Thymus (tissue), 11 donors: ENCODE data around the gene CNTN1. TPM values are rescaled to one million over a fixed set of nuclear protein-coding genes. Genes with fewer than 3 reads are reported as not detected.

Experiments
- DNase-seq, 9 donors: peaks; one replicate each; pipeline ENCODE4 v3.0.0-alpha.2; 2013; ENCODE audit warnings: low spot score in 9 of 9, low read depth in 6 of 9, missing footprints in 1 of 9
- H3K27ac ChIP-seq, 2 donors: one replicate each; pipeline ENCODE4 v1.5.1; 2013; ENCODE audit warnings: control low read depth in 1 of 2, low read depth in 1 of 2, low read length in 1 of 2, mild to moderate bottlenecking in 1 of 2, moderate library complexity in 1 of 2
- H3K27me3 ChIP-seq, 2 donors: one replicate each; pipeline ENCODE4 v1.5.1; 2013; ENCODE audit warnings: low read length in 1 of 2; ENCODE audit not compliant: control insufficient read depth in 2 of 2, insufficient read depth in 1 of 2
- H3K36me3 ChIP-seq, 2 donors: one replicate each; pipeline ENCODE4 v1.5.1; 2013; ENCODE audit warnings: low read length in 1 of 2, mild to moderate bottlenecking in 1 of 2, moderate library complexity in 1 of 2; ENCODE audit not compliant: control insufficient read depth in 2 of 2, insufficient read depth in 2 of 2
- H3K4me1 ChIP-seq, 2 donors: one replicate each; pipeline ENCODE4 v1.5.1; 2013; ENCODE audit warnings: low read length in 2 of 2; ENCODE audit not compliant: control insufficient read depth in 2 of 2, insufficient read depth in 2 of 2
- H3K4me3 ChIP-seq, 2 donors: one replicate each; pipeline ENCODE4 v1.5.1; 2013; ENCODE audit warnings: low read length in 2 of 2, control low read depth in 1 of 2, mild to moderate bottlenecking in 1 of 2
- H3K9me3 ChIP-seq, 2 donors: one replicate each; pipeline ENCODE4 v1.5.1; 2013; ENCODE audit warnings: low read length in 1 of 2, mild to moderate bottlenecking in 1 of 2; ENCODE audit not compliant: control insufficient read depth in 2 of 2, insufficient read depth in 1 of 2
- WGBS: extraction: QIAGEN DNeasy Blood & Tissue Kit; methylation state at CpG from one replicate; pipeline ENCODE4 v1.1.7; 2013; 5-methylcytosine and 5-hydroxymethylcytosine counted together
- polyA plus RNA-seq: library from polyadenylated mRNA; stranded (reverse); fragments of 200-250 nt; gene quantifications from one replicate; pipeline ENCODE4 v1.2.3, GENCODE V29; 2013
- total RNA-seq: library from RNA; stranded (reverse); fragments of 120-200 nt; gene quantifications from one replicate; pipeline ENCODE4 v1.2.4, GENCODE V29; 2013
- donor health status: healthy.

Gene CNTN1
- total and polyA plus RNA-seq, 2 donors: 0.27 to 5.6 TPM

DNA sequence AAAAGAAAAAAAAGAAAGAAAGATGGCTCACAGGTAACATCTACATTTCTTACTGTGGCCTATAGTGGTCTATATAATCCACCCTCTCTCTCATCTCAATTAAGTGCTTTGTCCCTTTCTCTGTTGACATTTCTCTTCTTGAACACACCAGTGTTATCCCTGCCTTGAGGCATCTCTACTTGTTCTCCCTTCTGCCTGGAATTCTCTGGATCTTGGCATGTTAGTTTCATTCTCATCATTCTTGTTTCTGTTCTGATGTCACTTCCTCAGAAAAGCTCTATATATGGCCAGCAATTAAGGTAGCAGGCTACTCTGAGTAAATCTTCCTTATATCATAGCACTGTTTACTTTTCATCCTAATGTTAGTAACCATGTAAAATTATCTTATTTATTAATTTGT is 340.1 kb downstream of the CNTN1 start:
- no peak overlapping the region for H3K4me3 ChIP-seq
- no peak for DNase-seq
- no peaks in the 10 kb centered on the region for H3K4me1 ChIP-seq
- H3K9me3 ChIP-seq: no peaks in the 10 kb centered on the region
- H3K27ac ChIP-seq: no peak overlapping the region
- H3K36me3 ChIP-seq: no peaks in the 10 kb centered on the region
- H3K27me3 ChIP-seq: no peaks in the 10 kb centered on the region

DNA sequence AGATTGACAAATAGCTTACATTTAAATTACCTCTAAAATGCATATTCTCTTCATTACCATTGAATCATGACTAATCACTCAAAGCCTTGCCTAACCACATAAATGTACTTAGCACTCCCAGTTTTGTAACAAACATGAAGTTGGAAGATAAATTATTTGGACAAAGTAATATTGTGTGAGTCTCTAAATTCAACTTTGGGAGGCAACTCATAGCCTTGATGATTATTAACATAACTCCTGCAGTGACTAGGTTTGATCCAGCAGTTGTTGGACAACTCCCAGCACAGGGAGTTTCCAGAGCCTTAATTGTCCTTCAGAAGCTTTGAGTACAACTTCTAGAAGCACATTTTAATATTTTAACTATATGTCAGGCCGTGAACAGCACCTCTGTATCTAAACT is 342.4 kb downstream of the CNTN1 start:
- H3K4me1 ChIP-seq: no peaks in the 10 kb centered on the region
- 80% methylated on average over 1 of the region's 1 CpG for WGBS
- no peak overlapping the region for H3K4me3 ChIP-seq
- no peaks in the 10 kb centered on the region for H3K9me3 ChIP-seq
- no peaks in the 10 kb centered on the region for H3K36me3 ChIP-seq
- H3K27ac ChIP-seq: no peak overlapping the region
- H3K27me3 ChIP-seq: no peaks in the 10 kb centered on the region
- DNase-seq: no peak

DNA sequence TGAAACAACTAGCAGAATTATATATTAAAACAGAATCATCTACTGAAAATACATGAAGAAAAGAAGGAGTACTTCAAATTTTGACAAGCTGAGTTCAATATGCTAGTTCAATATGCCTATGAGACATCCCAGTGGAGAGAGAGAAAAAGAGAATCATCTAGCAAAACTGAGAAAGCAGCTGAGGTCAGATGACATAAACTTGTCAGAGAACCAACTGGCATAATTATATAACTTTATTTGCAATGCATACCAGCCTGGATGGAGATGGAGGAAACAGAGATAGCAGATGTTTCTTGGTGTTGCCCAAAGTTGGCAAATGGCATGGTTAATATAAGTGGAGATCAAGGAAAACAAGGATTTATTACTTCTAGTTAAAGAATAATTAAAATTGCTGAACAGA is 347.2 kb downstream of the CNTN1 start:
- DNase-seq: no peak
- no peaks in the 10 kb centered on the region for H3K27me3 ChIP-seq
- no peak overlapping the region for H3K27ac ChIP-seq
- H3K4me3 ChIP-seq: no peak overlapping the region
- H3K36me3 ChIP-seq: no peaks in the 10 kb centered on the region
- H3K9me3 ChIP-seq: no peaks in the 10 kb centered on the region
- H3K4me1 ChIP-seq: no peaks in the 10 kb centered on the region

- Histone ChIP-seq H3K27me3 (no peaks in the 10 kb centered on the region), H3K4me1 (no peaks in the 10 kb centered on the region), H3K27ac (no peak overlapping the region), H3K9me3 (no peaks in the 10 kb centered on the region), H3K36me3 (no peaks in the 10 kb centered on the region), H3K4me3 (no peak overlapping the region)
- DNase-seq: no peak
- WGBS: 86% methylated on average over 1 of the region's 1 CpG
Measured at GRCh38 chr12:41045509-41045908, 353.3 kb downstream of the CNTN1 start.

DNA sequence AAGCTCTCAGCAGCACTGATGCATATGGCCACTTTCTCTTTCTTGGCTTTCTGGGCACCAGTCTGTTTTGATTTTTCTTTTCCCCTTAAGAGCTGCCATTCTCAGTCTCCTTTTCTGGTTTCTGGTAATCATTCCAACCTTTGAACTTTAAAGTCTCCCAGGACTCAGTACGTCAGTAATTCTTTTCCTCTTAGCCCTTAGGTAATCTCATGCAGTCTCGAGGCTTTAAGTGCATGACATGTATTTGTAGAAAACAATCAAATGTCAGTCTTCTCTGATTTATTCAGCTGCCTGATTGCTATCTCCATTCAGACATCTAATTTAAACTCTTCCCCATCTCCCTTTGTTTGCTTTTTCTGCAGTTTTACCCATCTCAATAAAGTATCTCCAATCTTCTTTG is 356.8 kb downstream of the CNTN1 start:
- 92% methylated on average over 2 of the region's 2 CpGs for WGBS
- H3K4me3 ChIP-seq: no peak overlapping the region
- H3K9me3 ChIP-seq: no peaks in the 10 kb centered on the region
- DNase-seq: no peak
- H3K27me3 ChIP-seq: no peaks in the 10 kb centered on the region
- no peak overlapping the region for H3K27ac ChIP-seq
- no peaks in the 10 kb centered on the region for H3K4me1 ChIP-seq
- no peaks in the 10 kb centered on the region for H3K36me3 ChIP-seq

DNA sequence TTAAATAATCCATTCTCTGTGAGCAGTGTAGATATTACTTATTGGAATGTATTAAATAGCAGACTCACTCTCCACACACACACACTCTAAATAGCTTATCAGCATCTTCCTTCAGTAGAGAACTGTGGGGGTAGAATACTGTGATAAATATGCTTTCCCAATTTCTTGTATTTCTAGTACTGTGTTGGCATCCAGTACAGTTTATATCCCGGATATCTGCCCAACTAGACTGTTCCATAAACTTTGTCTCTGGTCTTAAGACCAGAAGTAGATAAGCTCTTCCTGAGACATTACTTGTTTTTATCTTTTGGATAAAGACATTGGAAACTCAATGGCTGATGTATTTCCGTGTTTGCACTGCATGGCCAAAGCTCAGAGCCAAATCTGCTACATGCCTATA is 359.7 kb downstream of the CNTN1 start:
- H3K27me3 ChIP-seq: no peaks in the 10 kb centered on the region
- H3K9me3 ChIP-seq: no peaks in the 10 kb centered on the region
- H3K27ac ChIP-seq: no peak overlapping the region
- no peaks in the 10 kb centered on the region for H3K4me1 ChIP-seq
- H3K36me3 ChIP-seq: no peaks in the 10 kb centered on the region
- no peak for DNase-seq
- no peak overlapping the region for H3K4me3 ChIP-seq
- 86% methylated on average over 2 of the region's 2 CpGs for WGBS

- H3K27ac ChIP-seq: no peak overlapping the region
- H3K9me3 ChIP-seq: no peaks in the 10 kb centered on the region
- 100% methylated on average over 1 of the region's 1 CpG for WGBS
- H3K27me3 ChIP-seq: no peaks in the 10 kb centered on the region
- H3K36me3 ChIP-seq: no peaks in the 10 kb centered on the region
- H3K4me1 ChIP-seq: no peaks in the 10 kb centered on the region
- DNase-seq: no peak
- no peak overlapping the region for H3K4me3 ChIP-seq
Measured at GRCh38 chr12:41052441-41052840, 360.2 kb downstream of the CNTN1 start.

DNA sequence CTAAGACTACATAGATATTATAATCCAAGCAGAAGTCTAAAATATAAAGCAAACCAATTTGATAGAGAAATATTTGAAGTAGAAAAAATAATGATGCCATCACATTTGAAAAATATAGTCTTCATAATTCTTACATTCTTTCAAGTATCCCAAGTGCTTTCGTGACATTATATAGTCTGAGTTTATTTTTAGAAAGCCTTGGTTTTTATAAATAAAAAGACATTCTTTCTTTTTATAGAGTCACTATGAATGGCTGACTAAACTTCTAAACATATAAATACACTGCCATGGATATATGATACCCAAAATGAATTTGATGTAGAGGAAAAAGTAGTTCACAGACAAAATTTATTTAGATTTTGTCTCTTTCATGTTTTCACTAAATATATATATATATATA is 360.8 kb downstream of the CNTN1 start:
- Histone ChIP-seq H3K27me3 (no peaks in the 10 kb centered on the region), H3K27ac (no peak overlapping the region), H3K4me1 (no peaks in the 10 kb centered on the region), H3K36me3 (no peaks in the 10 kb centered on the region), H3K4me3 (no peak overlapping the region), H3K9me3 (no peaks in the 10 kb centered on the region)
- 81% methylated on average over 1 of the region's 1 CpG for WGBS
- DNase-seq: no peak

- no peak for DNase-seq
- Histone ChIP-seq H3K9me3 (no peaks in the 10 kb centered on the region), H3K36me3 (no peaks in the 10 kb centered on the region), H3K27ac (no peak overlapping the region), H3K27me3 (no peaks in the 10 kb centered on the region), H3K4me1 (no peaks in the 10 kb centered on the region), H3K4me3 (no peak overlapping the region)
- 92% methylated on average over 3 of the region's 3 CpGs for WGBS
Measured at GRCh38 chr12:41055875-41056577, 363.8 kb downstream of the CNTN1 start.

DNA sequence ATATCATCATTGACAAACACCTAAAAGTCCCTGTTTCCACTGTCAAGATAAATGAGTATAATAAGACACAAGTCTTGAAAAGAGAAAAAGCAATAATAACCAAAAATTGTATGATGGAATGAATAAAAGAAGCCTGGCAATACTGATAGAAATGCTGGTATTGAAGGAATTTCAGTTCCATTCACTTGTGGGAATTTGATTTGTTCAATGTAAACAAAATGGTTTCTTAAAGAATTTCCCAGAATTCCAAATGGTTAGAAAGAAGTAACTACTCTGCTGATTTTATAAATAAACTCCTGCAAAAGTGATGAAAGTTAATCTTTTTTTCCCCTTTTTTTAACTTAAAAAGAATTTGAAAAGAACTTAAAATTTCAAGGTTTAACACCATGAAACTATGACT is 366.0 kb downstream of the CNTN1 start:
- Histone ChIP-seq H3K9me3 (no peaks in the 10 kb centered on the region), H3K27me3 (no peaks in the 10 kb centered on the region), H3K36me3 (no peaks in the 10 kb centered on the region), H3K4me3 (no peak overlapping the region), H3K4me1 (no peaks in the 10 kb centered on the region), H3K27ac (no peak overlapping the region)
- no peak for DNase-seq
